ENCODE measurements around the gene GRAP2. TPM values are rescaled to one million over a fixed set of nuclear protein-coding genes. Genes with fewer than 3 reads are reported as not detected.

The GRAP2 gene
- total and polyA plus RNA-seq, 2 of the 8 experiments (the other 6 are each of a cell fraction or from before 2014, with no cell fraction given) = 0.08 TPM; not detected in 1

DNA sequence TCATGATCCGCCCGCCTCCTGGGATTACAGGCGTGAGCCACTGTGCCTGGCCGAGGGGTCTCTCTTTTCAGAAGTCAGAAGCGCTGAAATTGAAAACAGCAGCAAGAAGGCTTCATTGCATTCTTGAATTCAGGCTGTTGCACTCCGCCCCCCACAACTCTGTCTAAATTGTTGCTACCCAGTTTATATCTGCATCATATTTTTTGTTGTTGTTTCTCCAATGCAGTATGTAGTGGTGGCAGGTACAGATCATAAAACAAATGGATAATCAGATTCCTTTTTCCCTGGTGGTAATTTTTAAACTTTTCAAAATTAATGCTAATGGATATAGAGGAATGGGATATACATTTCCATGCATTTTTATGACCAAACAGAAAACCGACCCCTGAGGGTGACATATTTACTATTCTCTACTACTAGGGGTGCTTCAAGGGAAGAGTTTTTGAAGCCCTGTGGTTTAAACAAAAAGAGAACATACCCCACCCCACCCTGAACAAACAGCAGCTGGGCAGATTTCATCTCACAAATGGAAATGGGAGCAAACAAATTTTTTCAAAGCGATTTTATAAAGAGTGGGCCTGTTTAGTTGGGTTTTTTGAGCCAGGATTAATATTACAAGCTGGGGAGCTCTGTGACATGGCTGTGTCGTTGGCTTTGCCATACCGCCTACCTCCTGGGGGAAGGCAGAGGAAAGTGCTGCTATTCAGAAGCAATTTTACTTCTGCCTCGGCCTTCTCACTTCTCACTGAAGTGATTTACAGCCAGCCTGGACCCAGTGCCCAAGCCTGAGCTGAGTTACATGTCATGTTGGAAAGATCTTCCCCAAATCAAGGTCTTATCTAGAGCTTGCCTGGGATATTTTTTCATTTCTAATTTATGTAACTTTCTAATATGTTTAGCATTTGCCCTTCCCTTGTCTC, 43.3 kb downstream of the GRAP2 start:
- Histone ChIP-seq H3K4ac (replicated peaks; ENCODE audit: insufficient read length, low read depth, low read length) (no peak overlapping the region), H3K23me2 (ENCODE audit: low read depth, low read length) (no peaks in the 10 kb centered on the region), H3K9ac (replicated peaks in 1 of 4; ENCODE audit: extremely low read depth in 1 of 4, low read depth in 3 of 4, low read length in 3 of 4) (no peak overlapping the region), H4K5ac (ENCODE audit: insufficient read length, low read depth, low read length) (no peak overlapping the region), H3K27ac (ENCODE audit: low read depth, low read length) (no peak overlapping the region), H3K18ac (ENCODE audit: extremely low read depth, low read length) (peak overlapping the region; percentile 66; the same call in 1 of the 2 replicates), H2BK120ac (replicated peaks; ENCODE audit: low read depth, low read length) (no peak overlapping the region), H3K79me1 (ENCODE audit: low read depth, low read length) (no peaks in the 10 kb centered on the region), H3K56ac (replicated peaks; ENCODE audit: insufficient read length, low read depth, low read length) (no peak overlapping the region), H3K4me2 (ENCODE audit: insufficient read depth in 1 of 2, low read depth in 2 of 2, low read length in 2 of 2) (0 out of 4 replicates have a peak overlapping the region, but pooled peaks of 1 of the 2 experiments have one; percentile 31), H2BK15ac (ENCODE audit: low read length) (0 out of 2 replicates have a peak overlapping the region, but pooled peaks have one; percentile 11), H2BK12ac (ENCODE audit: low read depth, low read length) (no peak overlapping the region), H3K23ac (ENCODE audit: insufficient read length) (no peak overlapping the region), H2AK5ac (ENCODE audit: low read depth, low read length) (no peak overlapping the region), H2BK5ac (ENCODE audit: low read depth, low read length) (no peak overlapping the region), H3K36me3 (ENCODE audit: control insufficient read depth in 2 of 4, insufficient read depth in 4 of 4, low read length in 3 of 4) (no peaks in the 10 kb centered on the region), H4K20me1 (replicated peaks in 1 of 2; ENCODE audit: control insufficient read depth in 1 of 2, insufficient read depth in 2 of 2, low read length in 2 of 2) (no peaks in the 10 kb centered on the region), H2BK20ac (ENCODE audit: low read length) (no peak overlapping the region), H4K91ac (replicated peaks; ENCODE audit: insufficient read length, low read length) (no peak overlapping the region), H4K8ac (ENCODE audit: extremely low read depth, insufficient read depth, low read length) (no peak overlapping the region), H3K14ac (ENCODE audit: insufficient read length) (no peak overlapping the region), H3K4me3 (ENCODE audit: extremely low read depth in 1 of 4, insufficient read depth in 2 of 4, low read depth in 3 of 4, low read length in 4 of 4) (no peak overlapping the region), H3K79me2 (ENCODE audit: control insufficient read depth in 1 of 2, insufficient read depth in 2 of 2, low read length in 2 of 2) (no peaks in the 10 kb centered on the region), H3K9me3 (ENCODE audit: insufficient read depth in 2 of 2, low read depth in 1 of 2, low read length in 1 of 2) (no peaks in the 10 kb centered on the region), H3K4me1 (replicated peaks in 1 of 4; ENCODE audit: control insufficient read depth in 3 of 4, insufficient read depth in 4 of 4, low read length in 3 of 4) (peaks cover 10 to 30% (median 15%) of the 10 kb centered on the region in 4 experiments; a peak in 6 of 7 replicates), H2AFZ (ENCODE audit: low read length) (no peak overlapping the region), H3K27me3 (replicated peaks in 1 of 4; ENCODE audit: control insufficient read depth in 3 of 4, extremely low read depth in 1 of 4, insufficient read depth in 3 of 4, low read length in 3 of 4) (no peaks in the 10 kb centered on the region)
- 80% methylated on average over 11 of the region's 11 CpGs; no CpG with 5 or more reads in 1 of the 2 experiments for WGBS, 2 experiments (ENCODE audit: extremely low coverage in 1 of 2, insufficient coverage in 1 of 2, insufficient read length in 1 of 2, insufficient replicate concordance in 2 of 2, low coverage in 1 of 2, low lambda C conversion rate in 2 of 2, missing lambda C conversion rate in 1 of 2)
- ChIA-PET POLR2A (ENCODE audit: partially characterized antibody) (interaction anchor here (1.0 to 2.1 kb wide), 7 partner anchors 9 to 213 kb away, joined by 3 to 11 read pairs (median 3); no protein-coding TSS in a partner anchor), CTCF (ENCODE audit: partially characterized antibody) (interaction anchor here (0.6 to 7.0 kb wide), 18 partner anchors 11 to 688 kb away, joined by 3 to 66 read pairs (median 6); partner anchors contain the start of gene TMA7B)
- no peak for DNase-seq (ENCODE audit: low read depth in 1 of 2, low spot score in 2 of 2)
- FAIRE-seq = no peak
- TF ChIP-seq SP2 (IDR thresholded peaks at IDR 0.05; ENCODE audit: low read length) (no peak), EP300 (IDR thresholded peaks at IDR 0.05; ENCODE audit: borderline replicate concordance in 1 of 2, low read depth in 2 of 2, low read length in 2 of 2) (no peak), POLR2AphosphoS5 (IDR thresholded peaks at IDR 0.05; ENCODE audit: low read depth, low read length) (no peak), SP1 (IDR thresholded peaks at IDR 0.05; ENCODE audit: low read depth, low read length) (no peak), FOSL1 (IDR thresholded peaks at IDR 0.05; ENCODE audit: insufficient read depth, low read depth, low read length) (no peak), GABPA (IDR thresholded peaks at IDR 0.05; ENCODE audit: borderline replicate concordance, insufficient read depth, low read length) (no peak), CEBPB (IDR thresholded peaks at IDR 0.05; ENCODE audit: low read depth, low read length) (no peak), HDAC6 (IDR thresholded peaks at IDR 0.05; ENCODE audit: low read depth, low read length) (no peak), BRCA1 (IDR thresholded peaks at IDR 0.05; ENCODE audit: low read depth, low read length) (no peak), RNF2 (IDR thresholded peaks at IDR 0.05; ENCODE audit: borderline replicate concordance, low read depth, low read length, missing control alignments, poor library complexity, severe bottlenecking) (no peak), SAP30 (IDR thresholded peaks at IDR 0.05; ENCODE audit: insufficient read depth, insufficient replicate concordance, low read length) (no peak)

Data from H1 (cell line).